SK-N-SH (cell line): ENCODE data around the gene HOXA6. TPM values are rescaled to one million over a fixed set of nuclear protein-coding genes. Genes with fewer than 3 reads are reported as not detected.

ENCODE experiments used
- CTCF ChIA-PET: fragments of 300-600, 350-600 bp; formaldehyde crosslinking; extraction: SDS; loops from one replicate; lab custom pipeline; 2021; lab: Yijun Ruan, JAX
- POLR2A ChIA-PET: fragments of 350-600 bp; sonication (Branson Sonifier 250); formaldehyde crosslinking; extraction: SDS; loops from one replicate; lab custom pipeline; 2020; ENCODE audit warnings: antibody characterized with exemption, inconsistent platforms; lab: Yijun Ruan, JAX
- DNase-seq: peaks from one replicate; pipeline ENCODE4 v3.0.0; 2012
- H2AFZ ChIP-seq: fragments of 200-600 bp; sonication (generic); 2 replicates; pipeline ENCODE4 v1.8.1; 2016; ENCODE audit warnings: antibody characterized with exemption, mild to moderate bottlenecking, low read depth
- H3F3A ChIP-seq: fragments of 200-600 bp; sonication (generic); replicated peaks from 2 replicates; pipeline ENCODE3; 2016; ENCODE audit warnings: antibody characterized with exemption, mild to moderate bottlenecking; ENCODE audit not compliant: insufficient read depth
- H3K27ac ChIP-seq, 2 experiments: fragments of 200-500 bp in 1 of 2; fragments of 200-600 bp in 1 of 2; sonication (Bioruptor generic) in 1 of 2; sonication (generic), shearing (Covaris generic) in 1 of 2; 2 replicates each; pipeline versions ENCODE4 v1.5.1 to v1.6.1; 2014 to 2016; ENCODE audit warnings: low read depth in 2 of 2, inconsistent platforms in 1 of 2, low read length in 1 of 2, mild to moderate bottlenecking in 1 of 2, mixed read lengths in 1 of 2
- H3K27me3 ChIP-seq: fragments of 200-600 bp; sonication (generic), shearing (Covaris generic); 2 replicates; pipeline ENCODE4 v1.6.1; 2016; ENCODE audit warnings: mixed run types; ENCODE audit not compliant: insufficient read depth
- H3K36me3 ChIP-seq, 2 experiments: fragments of 200-500 bp in 1 of 2; fragments of 200-600 bp in 1 of 2; sonication (Bioruptor generic) in 1 of 2; sonication (generic) in 1 of 2; replicated peaks in 1 of 2; 2 replicates each; pipeline versions ENCODE3 to v1.5.1; 2014 to 2016; ENCODE audit warnings: low read length in 1 of 2, mild to moderate bottlenecking in 1 of 2; ENCODE audit not compliant: insufficient read depth in 2 of 2, control insufficient read depth in 1 of 2
- H3K4me1 ChIP-seq, 2 experiments: fragments of 200-500 bp in 1 of 2; fragments of 200-600 bp in 1 of 2; sonication (Bioruptor generic) in 1 of 2; sonication (generic), shearing (Covaris generic) in 1 of 2; 2 replicates each; pipeline versions ENCODE4 v1.5.1 to v1.6.1; 2014 to 2016; ENCODE audit warnings: low read depth in 1 of 2, low read length in 1 of 2, mixed run types in 1 of 2; ENCODE audit not compliant: insufficient read depth in 2 of 2, control insufficient read depth in 1 of 2
- H3K4me2 ChIP-seq: fragments of 200-600 bp; sonication (generic), shearing (Covaris generic); 2 replicates; pipeline ENCODE4 v1.6.1; 2017; ENCODE audit warnings: mixed run types
- H3K4me3 ChIP-seq, 2 experiments: fragments of 200-500 bp in 1 of 2; fragments of 200-600 bp in 1 of 2; sonication (Bioruptor generic) in 1 of 2; sonication (generic), shearing (Covaris generic) in 1 of 2; 2 replicates each; pipeline versions ENCODE4 v1.5.1 to v1.8.1; 2014 to 2016; ENCODE audit warnings: low read depth in 2 of 2, inconsistent platforms in 1 of 2, low read length in 1 of 2, mild to moderate bottlenecking in 1 of 2, mixed read lengths in 1 of 2, moderate library complexity in 1 of 2
- H3K79me2 ChIP-seq: fragments of 200-600 bp; sonication (generic); 2 replicates; pipeline ENCODE4 v1.8.1; 2017; ENCODE audit warnings: mild to moderate bottlenecking; ENCODE audit not compliant: insufficient read depth
- H3K9ac ChIP-seq: fragments of 200-600 bp; sonication (generic); 2 replicates; pipeline ENCODE4 v1.6.1; 2017; ENCODE audit warnings: mixed run types
- H3K9me2 ChIP-seq: fragments of 200-600 bp; sonication (generic); 2 replicates; pipeline ENCODE4 v1.6.1; 2017; ENCODE audit warnings: mixed run types
- H3K9me3 ChIP-seq: fragments of 200-600 bp; sonication (generic); 2 replicates; pipeline ENCODE4 v1.6.1; 2017; ENCODE audit warnings: mixed run types, mild to moderate bottlenecking, moderate library complexity
- H4K20me1 ChIP-seq: fragments of 200-600 bp; sonication (generic); 2 replicates; pipeline ENCODE4 v1.6.1; 2017; ENCODE audit warnings: mild to moderate bottlenecking, mixed run types; ENCODE audit not compliant: insufficient read depth
- FOXJ3 ChIP-seq: sonication (generic); formaldehyde crosslinking; IDR thresholded peaks from 2 replicates; pipeline ENCODE4 v1.5.1; 2020; ENCODE audit warnings: mild to moderate bottlenecking, missing genetic modification reagents
- FOXM1 ChIP-seq: IDR thresholded peaks from 2 replicates; pipeline ENCODE4 v1.4.0; 2012; ENCODE audit warnings: low read depth, mild to moderate bottlenecking
- GABPA ChIP-seq: IDR thresholded peaks from 2 replicates; pipeline ENCODE4 v1.4.0; 2012; ENCODE audit warnings: low read depth, mild to moderate bottlenecking
- JUND ChIP-seq: IDR thresholded peaks from 2 replicates; pipeline ENCODE4 v1.4.0; 2012
- MEF2A ChIP-seq: IDR thresholded peaks from 2 replicates; pipeline ENCODE4 v1.4.0; 2012; ENCODE audit warnings: low read depth, borderline replicate concordance
- MXI1 ChIP-seq: IDR thresholded peaks from 2 replicates; pipeline ENCODE4 v1.6.1; 2012; ENCODE audit warnings: mild to moderate bottlenecking, low read depth, low read length, improper control_type of control experiment
- NRF1 ChIP-seq: IDR thresholded peaks from 2 replicates; pipeline ENCODE4 v1.6.1; 2012; ENCODE audit warnings: low read depth, mild to moderate bottlenecking, low read length
- POLR2AphosphoS5 ChIP-seq: IDR thresholded peaks from 2 replicates; pipeline ENCODE4 v1.6.1; 2012; ENCODE audit warnings: low read depth, low read length
- RAD21 ChIP-seq: IDR thresholded peaks from 2 replicates; pipeline ENCODE4 v1.6.1; 2012; ENCODE audit warnings: mild to moderate bottlenecking, low read length
- RCOR1 ChIP-seq: fragments of 150-350 bp; IDR thresholded peaks from 2 replicates; pipeline ENCODE4 v1.6.1; 2017; ENCODE audit warnings: antibody characterized with exemption, low read length
- SMC3 ChIP-seq: IDR thresholded peaks from 2 replicates; pipeline ENCODE4 v1.6.1; 2012; ENCODE audit warnings: low read depth, low read length, improper control_type of control experiment
- WGBS: methylation state at CpG from one replicate; pipeline ENCODE4 v1.1.6; 2017; ENCODE audit warnings: low lambda C conversion rate; 5-methylcytosine and 5-hydroxymethylcytosine counted together
- polyA plus RNA-seq, 3 experiments: library from polyadenylated mRNA; depleted of rRNA; stranded (reverse); fragments of >200 nt; gene quantifications; 2 replicates each; pipeline ENCODE4 v1.2.3, GENCODE V29; 2012
- TF ChIP-seq, protein P1 (sequence below): IDR thresholded peaks from 2 replicates; pipeline ENCODE4 v1.4.0; 2012; ENCODE audit warnings: low read depth
- TF ChIP-seq, protein P2 (sequence below): IDR thresholded peaks from 2 replicates; pipeline ENCODE4 v1.4.0; 2012; ENCODE audit warnings: low read depth, borderline replicate concordance
- TF ChIP-seq, protein P3 (sequence below): IDR thresholded peaks from 2 replicates; pipeline ENCODE4 v1.4.0; 2012; ENCODE audit warnings: low read depth, borderline replicate concordance
- TF ChIP-seq, protein P4 (sequence below): fragments of 150-350 bp; IDR thresholded peaks from 2 replicates; pipeline ENCODE4 v1.6.1; 2017; ENCODE audit warnings: antibody characterized with exemption, low read length, low read depth, borderline replicate concordance
- TF ChIP-seq, protein P5 (sequence below): IDR thresholded peaks from 2 replicates; pipeline ENCODE4; 2012
- TF ChIP-seq, protein P6 (sequence below): fragments of 200-600 bp; sonication (generic); IDR thresholded peaks from 2 replicates; pipeline ENCODE4 v1.6.1; 2017; ENCODE audit warnings: antibody characterized with exemption, mild to moderate bottlenecking, moderate library complexity

HOXA6 gene
- polyA plus RNA-seq, 1 of the 3 experiments (the other 2 are of a cell fraction), result not detected

DNA sequence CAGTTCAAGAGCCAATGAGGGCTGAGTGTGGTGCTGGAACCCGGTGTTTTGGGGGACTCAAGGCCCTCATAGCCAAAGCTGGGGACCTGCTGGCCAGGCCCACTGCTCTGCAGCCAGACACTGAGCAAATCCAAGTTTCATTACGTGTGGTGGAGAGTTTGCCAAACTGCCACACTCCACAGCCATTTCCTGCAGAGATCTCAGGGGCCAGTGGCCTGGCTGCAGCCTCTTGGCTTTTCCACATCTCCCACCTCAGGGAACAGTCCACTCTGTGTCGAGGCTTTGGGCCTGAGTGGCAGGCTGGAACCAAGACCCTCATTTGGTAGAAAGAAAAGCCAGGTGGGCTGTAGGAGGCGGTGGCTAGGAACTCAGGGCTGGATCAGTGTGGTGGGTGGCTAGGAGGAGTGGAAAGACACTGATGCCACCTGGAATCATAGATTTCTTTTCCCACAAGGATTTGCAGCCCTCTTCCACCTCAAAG is 34.3 kb upstream of the HOXA6 start:
- Histone ChIP-seq H3K4me2 (no peak overlapping the region), H2AFZ (no peak overlapping the region), H3K27ac (no peak overlapping the region), H3K9me3 (no peaks in the 10 kb centered on the region), H3K9me2 (no peaks in the 10 kb centered on the region), H3K27me3 (peaks cover 97% of the 10 kb centered on the region), H3K4me3 (no peak overlapping the region), H4K20me1 (peaks cover 9% of the 10 kb centered on the region; the same call in 1 of the 2 replicates), H3K36me3 (no peaks in the 10 kb centered on the region), H3K4me1 (peaks cover 4 to 10% of the 10 kb centered on the region in 2 experiments; a peak in 1 of 4 replicates), H3K9ac (no peak overlapping the region), H3K79me2 (no peaks in the 10 kb centered on the region), H3F3A (peaks cover 7% of the 10 kb centered on the region)
- ChIA-PET CTCF (interaction anchor here (0.7 to 6.8 kb wide), 11 partner anchors 8 to 1289 kb away, joined by 3 to 70 read pairs (median 9); partner anchors contain the start of genes HOXA10 and HOXA5), POLR2A (no interaction called here)
- TF ChIP-seq POLR2AphosphoS5 (no peak), FOXM1 (no peak), NRF1 (no peak), GABPA (no peak), MXI1 (no peak), RCOR1 (no peak), RAD21 (no peak), JUND (no peak), SMC3 (no peak), MEF2A (no peak), FOXJ3 (no peak)
- TF ChIP-seq, protein P1, sequence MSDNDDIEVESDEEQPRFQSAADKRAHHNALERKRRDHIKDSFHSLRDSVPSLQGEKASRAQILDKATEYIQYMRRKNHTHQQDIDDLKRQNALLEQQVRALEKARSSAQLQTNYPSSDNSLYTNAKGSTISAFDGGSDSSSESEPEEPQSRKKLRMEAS, result no peak
- TF ChIP-seq, protein P2, sequence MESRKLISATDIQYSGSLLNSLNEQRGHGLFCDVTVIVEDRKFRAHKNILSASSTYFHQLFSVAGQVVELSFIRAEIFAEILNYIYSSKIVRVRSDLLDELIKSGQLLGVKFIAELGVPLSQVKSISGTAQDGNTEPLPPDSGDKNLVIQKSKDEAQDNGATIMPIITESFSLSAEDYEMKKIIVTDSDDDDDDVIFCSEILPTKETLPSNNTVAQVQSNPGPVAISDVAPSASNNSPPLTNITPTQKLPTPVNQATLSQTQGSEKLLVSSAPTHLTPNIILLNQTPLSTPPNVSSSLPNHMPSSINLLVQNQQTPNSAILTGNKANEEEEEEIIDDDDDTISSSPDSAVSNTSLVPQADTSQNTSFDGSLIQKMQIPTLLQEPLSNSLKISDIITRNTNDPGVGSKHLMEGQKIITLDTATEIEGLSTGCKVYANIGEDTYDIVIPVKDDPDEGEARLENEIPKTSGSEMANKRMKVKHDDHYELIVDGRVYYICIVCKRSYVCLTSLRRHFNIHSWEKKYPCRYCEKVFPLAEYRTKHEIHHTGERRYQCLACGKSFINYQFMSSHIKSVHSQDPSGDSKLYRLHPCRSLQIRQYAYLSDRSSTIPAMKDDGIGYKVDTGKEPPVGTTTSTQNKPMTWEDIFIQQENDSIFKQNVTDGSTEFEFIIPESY, result no peak
- TF ChIP-seq, protein P3, sequence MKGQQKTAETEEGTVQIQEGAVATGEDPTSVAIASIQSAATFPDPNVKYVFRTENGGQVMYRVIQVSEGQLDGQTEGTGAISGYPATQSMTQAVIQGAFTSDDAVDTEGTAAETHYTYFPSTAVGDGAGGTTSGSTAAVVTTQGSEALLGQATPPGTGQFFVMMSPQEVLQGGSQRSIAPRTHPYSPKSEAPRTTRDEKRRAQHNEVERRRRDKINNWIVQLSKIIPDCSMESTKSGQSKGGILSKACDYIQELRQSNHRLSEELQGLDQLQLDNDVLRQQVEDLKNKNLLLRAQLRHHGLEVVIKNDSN, result no peak
- TF ChIP-seq, protein P4, sequence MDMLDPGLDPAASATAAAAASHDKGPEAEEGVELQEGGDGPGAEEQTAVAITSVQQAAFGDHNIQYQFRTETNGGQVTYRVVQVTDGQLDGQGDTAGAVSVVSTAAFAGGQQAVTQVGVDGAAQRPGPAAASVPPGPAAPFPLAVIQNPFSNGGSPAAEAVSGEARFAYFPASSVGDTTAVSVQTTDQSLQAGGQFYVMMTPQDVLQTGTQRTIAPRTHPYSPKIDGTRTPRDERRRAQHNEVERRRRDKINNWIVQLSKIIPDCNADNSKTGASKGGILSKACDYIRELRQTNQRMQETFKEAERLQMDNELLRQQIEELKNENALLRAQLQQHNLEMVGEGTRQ, result no peak
- TF ChIP-seq, protein P5, sequence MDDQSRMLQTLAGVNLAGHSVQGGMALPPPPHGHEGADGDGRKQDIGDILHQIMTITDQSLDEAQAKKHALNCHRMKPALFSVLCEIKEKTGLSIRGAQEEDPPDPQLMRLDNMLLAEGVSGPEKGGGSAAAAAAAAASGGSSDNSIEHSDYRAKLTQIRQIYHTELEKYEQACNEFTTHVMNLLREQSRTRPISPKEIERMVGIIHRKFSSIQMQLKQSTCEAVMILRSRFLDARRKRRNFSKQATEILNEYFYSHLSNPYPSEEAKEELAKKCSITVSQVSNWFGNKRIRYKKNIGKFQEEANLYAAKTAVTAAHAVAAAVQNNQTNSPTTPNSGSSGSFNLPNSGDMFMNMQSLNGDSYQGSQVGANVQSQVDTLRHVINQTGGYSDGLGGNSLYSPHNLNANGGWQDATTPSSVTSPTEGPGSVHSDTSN, result no peak
- TF ChIP-seq, protein P6, sequence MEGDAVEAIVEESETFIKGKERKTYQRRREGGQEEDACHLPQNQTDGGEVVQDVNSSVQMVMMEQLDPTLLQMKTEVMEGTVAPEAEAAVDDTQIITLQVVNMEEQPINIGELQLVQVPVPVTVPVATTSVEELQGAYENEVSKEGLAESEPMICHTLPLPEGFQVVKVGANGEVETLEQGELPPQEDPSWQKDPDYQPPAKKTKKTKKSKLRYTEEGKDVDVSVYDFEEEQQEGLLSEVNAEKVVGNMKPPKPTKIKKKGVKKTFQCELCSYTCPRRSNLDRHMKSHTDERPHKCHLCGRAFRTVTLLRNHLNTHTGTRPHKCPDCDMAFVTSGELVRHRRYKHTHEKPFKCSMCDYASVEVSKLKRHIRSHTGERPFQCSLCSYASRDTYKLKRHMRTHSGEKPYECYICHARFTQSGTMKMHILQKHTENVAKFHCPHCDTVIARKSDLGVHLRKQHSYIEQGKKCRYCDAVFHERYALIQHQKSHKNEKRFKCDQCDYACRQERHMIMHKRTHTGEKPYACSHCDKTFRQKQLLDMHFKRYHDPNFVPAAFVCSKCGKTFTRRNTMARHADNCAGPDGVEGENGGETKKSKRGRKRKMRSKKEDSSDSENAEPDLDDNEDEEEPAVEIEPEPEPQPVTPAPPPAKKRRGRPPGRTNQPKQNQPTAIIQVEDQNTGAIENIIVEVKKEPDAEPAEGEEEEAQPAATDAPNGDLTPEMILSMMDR, result no peak
- DNase-seq, result no peak
- WGBS, result 32% methylated on average over 4 of the region's 4 CpGs
